Measurements from ENCODE around the gene SULT2B1. TPM values are rescaled to one million over a fixed set of nuclear protein-coding genes. Genes with fewer than 3 reads are reported as not detected.

Gene SULT2B1
- total RNA-seq, 2 experiments from 2014 or later: not detected

- no peak overlapping the region for H2AFZ ChIP-seq (ENCODE audit: low read length)
- H3K4me3 ChIP-seq (ENCODE audit: low read depth, low read length, poor library complexity, severe bottlenecking): no peak overlapping the region
- H3K9me2 ChIP-seq (ENCODE audit: insufficient read depth, low read length): no peaks in the 10 kb centered on the region
- H3K36me3 ChIP-seq (ENCODE audit: insufficient read depth, low read length): no peaks in the 10 kb centered on the region
- POLR2A ChIA-PET: interaction anchor here (0.6 kb wide), 1 partner anchor 537 kb away, joined by 3 read pairs; no protein-coding TSS in a partner anchor
- BruUV-seq (replicated peaks): no TSS peak
- no peak for DNase-seq (ENCODE audit: low spot score)
- no peaks in the 10 kb centered on the region for H3K9me3 ChIP-seq (ENCODE audit: low read length)
- TF ChIP-seq EZH2phosphoT487 (IDR thresholded peaks at IDR 0.05; ENCODE audit: borderline replicate concordance, low read depth, low read length) (no peak), CTCF (conservative IDR thresholded peaks at IDR 0.05; ENCODE audit: low read length) (no peak)
- no peaks in the 10 kb centered on the region for H3K79me2 ChIP-seq (ENCODE audit: insufficient read depth, low read depth, low read length)
- H3K27ac ChIP-seq (ENCODE audit: low read depth, low read length, poor library complexity, severe bottlenecking): no peak overlapping the region
- H3K4me1 ChIP-seq (ENCODE audit: insufficient read depth, low read length, poor library complexity, severe bottlenecking): no peaks in the 10 kb centered on the region
- H3K4me2 ChIP-seq (ENCODE audit: low read length): no peak overlapping the region
- intact Hi-C loops (cut with micrococcal nuclease; ENCODE audit: unreplicated experiment): no loop called here
- H4K20me1 ChIP-seq (ENCODE audit: insufficient read depth, low read length): no peaks in the 10 kb centered on the region
- CTCF ChIA-PET (ENCODE audit: unreplicated experiment): no interaction called here
These were observed 2.6 kb upstream of the SULT2B1 start for GRCh38 chr19:48549380-48549779.

- no peak for DNase-seq (ENCODE audit: low spot score)
- Histone ChIP-seq H3K27ac (ENCODE audit: low read depth, low read length, poor library complexity, severe bottlenecking) (no peak overlapping the region), H3K4me3 (ENCODE audit: low read depth, low read length, poor library complexity, severe bottlenecking) (no peak overlapping the region), H3K36me3 (ENCODE audit: insufficient read depth, low read length) (no peaks in the 10 kb centered on the region), H4K20me1 (ENCODE audit: insufficient read depth, low read length) (no peaks in the 10 kb centered on the region), H3K4me2 (ENCODE audit: low read length) (no peak overlapping the region), H3K4me1 (ENCODE audit: insufficient read depth, low read length, poor library complexity, severe bottlenecking) (no peaks in the 10 kb centered on the region), H3K9me2 (ENCODE audit: insufficient read depth, low read length) (no peaks in the 10 kb centered on the region), H3K79me2 (ENCODE audit: insufficient read depth, low read depth, low read length) (no peaks in the 10 kb centered on the region), H2AFZ (ENCODE audit: low read length) (no peak overlapping the region), H3K9me3 (ENCODE audit: low read length) (no peaks in the 10 kb centered on the region)
- intact Hi-C loops (cut with micrococcal nuclease; ENCODE audit: unreplicated experiment): no loop called here
- no TSS peak for BruUV-seq (replicated peaks)
- TF ChIP-seq CTCF (conservative IDR thresholded peaks at IDR 0.05; ENCODE audit: low read length): no peak
- no peak for TF ChIP-seq EZH2phosphoT487 (IDR thresholded peaks at IDR 0.05; ENCODE audit: borderline replicate concordance, low read depth, low read length)
- ChIA-PET POLR2A (no interaction called here), CTCF (ENCODE audit: unreplicated experiment) (no interaction called here)
These were observed 692 bp downstream of the SULT2B1 start for GRCh38 chr19:48552406-48553322.
